ENCODE measurements around the gene DLGAP1. TPM values are rescaled to one million over a fixed set of nuclear protein-coding genes. Genes with fewer than 3 reads are reported as not detected.
"Not testable (repeated sequence)": the region's sequence is repeated elsewhere in the genome, so short reads cannot be mapped to it uniquely, and the experiment has no call there.

DLGAP1 gene
- total and polyA plus RNA-seq, 7 donors, result 0.13 to 2.6 (median 1.3) TPM; not detected in 1

- intact Hi-C loops (cut with DNase I), result no loop called here
- no peak for DNase-seq
- Histone ChIP-seq H3K27ac (no peak overlapping the region), H3K4me1 (no peaks in the 10 kb centered on the region), H3K4me3 (no peak overlapping the region), H3K27me3 (no peaks in the 10 kb centered on the region), H3K36me3 (no peaks in the 10 kb centered on the region), H3K9me3 (no peaks in the 10 kb centered on the region)
- WGBS, 2 donors, result 77 to 78% methylated on average over 5 of the region's 5 CpGs
- TF ChIP-seq POLR2A (IDR thresholded peaks at IDR 0.05) (no peak), CTCF (IDR thresholded peaks at IDR 0.05) (no peak), POLR2AphosphoS5 (IDR thresholded peaks at IDR 0.05) (no peak), EP300 (IDR thresholded peaks at IDR 0.05) (no peak)
These were observed 136.8 kb downstream of the DLGAP1 start for GRCh38 chr18:4318311-4318710.

GRCh38 chr18:4311945-4312344 lies 143.2 kb downstream of the DLGAP1 start:
- H3K9me3 ChIP-seq; H3K36me3 ChIP-seq; DNase-seq; H3K4me1 ChIP-seq; H3K27me3 ChIP-seq; intact Hi-C loops (cut with DNase I); H3K27ac ChIP-seq; H3K4me3 ChIP-seq: not testable (repeated sequence)
- 88 to 90% methylated on average over 4 of the region's 4 CpGs for WGBS, 2 donors

- no peaks in the 10 kb centered on the region for H3K4me1 ChIP-seq
- H3K36me3 ChIP-seq, result no peaks in the 10 kb centered on the region
- H3K9me3 ChIP-seq, result no peaks in the 10 kb centered on the region
- WGBS, 2 donors, result 60 to 64% methylated on average over 1 of the region's 1 CpG
- no peak overlapping the region for H3K4me3 ChIP-seq
- TF ChIP-seq CTCF (IDR thresholded peaks at IDR 0.05) (no peak), EP300 (IDR thresholded peaks at IDR 0.05) (no peak), POLR2AphosphoS5 (IDR thresholded peaks at IDR 0.05) (no peak), POLR2A (IDR thresholded peaks at IDR 0.05) (no peak)
- no peak overlapping the region for H3K27ac ChIP-seq
- DNase-seq, result no peak
- intact Hi-C loops (cut with DNase I), result no loop called here
- no peaks in the 10 kb centered on the region for H3K27me3 ChIP-seq
These were observed 144.0 kb downstream of the DLGAP1 start for GRCh38 chr18:4311136-4311535.

- H3K4me3 ChIP-seq, result no peak overlapping the region
- H3K4me1 ChIP-seq, result no peaks in the 10 kb centered on the region
- no peaks in the 10 kb centered on the region for H3K27me3 ChIP-seq
- H3K9me3 ChIP-seq, result no peaks in the 10 kb centered on the region
- H3K27ac ChIP-seq, result no peak overlapping the region
- no peaks in the 10 kb centered on the region for H3K36me3 ChIP-seq
- 82 to 87% methylated on average over 5 of the region's 5 CpGs for WGBS, 2 donors
- intact Hi-C loops (cut with DNase I), result no loop called here
- TF ChIP-seq POLR2AphosphoS5 (IDR thresholded peaks at IDR 0.05), result no peak
- no peak for TF ChIP-seq EP300 (IDR thresholded peaks at IDR 0.05)
- TF ChIP-seq POLR2A (IDR thresholded peaks at IDR 0.05), result no peak
- TF ChIP-seq CTCF (IDR thresholded peaks at IDR 0.05), result no peak
- DNase-seq, result no peak
These were observed 145.9 kb downstream of the DLGAP1 start for GRCh38 chr18:4309227-4309626.

GRCh38 chr18:4308576-4308975 lies 146.5 kb downstream of the DLGAP1 start:
- WGBS, 2 donors, result 70 to 81% methylated on average over 5 of the region's 5 CpGs
- no peak overlapping the region for H3K27ac ChIP-seq
- H3K27me3 ChIP-seq, result no peaks in the 10 kb centered on the region
- no peaks in the 10 kb centered on the region for H3K9me3 ChIP-seq
- intact Hi-C loops (cut with DNase I), result no loop called here
- DNase-seq, result no peak
- TF ChIP-seq EP300 (IDR thresholded peaks at IDR 0.05) (no peak), POLR2AphosphoS5 (IDR thresholded peaks at IDR 0.05) (no peak), CTCF (IDR thresholded peaks at IDR 0.05) (no peak), POLR2A (IDR thresholded peaks at IDR 0.05) (no peak)
- no peaks in the 10 kb centered on the region for H3K4me1 ChIP-seq
- H3K4me3 ChIP-seq, result no peak overlapping the region
- H3K36me3 ChIP-seq, result no peaks in the 10 kb centered on the region
